HEK293 (cell line): Measurements from ENCODE around the gene TMEM45A.

Experiments used
- PRDM4 ChIP-seq: fragments of 450-650 bp; formaldehyde crosslinking; IDR thresholded peaks from 2 replicates; pipeline ENCODE4 v1.5.1; 2017; ENCODE audit warnings: missing biosample characterization, missing genetic modification characterization
- SP2 ChIP-seq: fragments of 450-650 bp; formaldehyde crosslinking; IDR thresholded peaks from 2 replicates; pipeline ENCODE4 v1.5.1; 2016; ENCODE audit warnings: missing biosample characterization, missing genetic modification characterization
- TCF7L2 ChIP-seq: IDR thresholded peaks from 2 replicates; pipeline ENCODE4 v1.6.1; 2011; ENCODE audit warnings: low read depth, mild to moderate bottlenecking, inconsistent platforms, low read length, moderate library complexity, borderline replicate concordance
- ZBTB1 ChIP-seq: fragments of 450-650 bp; formaldehyde crosslinking; IDR thresholded peaks from 2 replicates; pipeline ENCODE4 v1.5.1; 2016; ENCODE audit warnings: missing biosample characterization, missing genetic modification characterization
- ZNF223 ChIP-seq: fragments of 450-650 bp; formaldehyde crosslinking; IDR thresholded peaks from 2 replicates; pipeline ENCODE4 v1.5.1; 2016; ENCODE audit warnings: missing biosample characterization, missing genetic modification characterization
- ZNF501 ChIP-seq: fragments of 450-650 bp; formaldehyde crosslinking; IDR thresholded peaks from 2 replicates; pipeline ENCODE4 v1.5.1; 2016; ENCODE audit warnings: missing biosample characterization, missing genetic modification characterization
- ZNF513 ChIP-seq: fragments of 450-650 bp; IDR thresholded peaks from 2 replicates; pipeline ENCODE4 v1.5.1; 2018; ENCODE audit warnings: missing biosample characterization, missing genetic modification characterization
- ZNF555 ChIP-seq: fragments of 450-650 bp; formaldehyde crosslinking; conservative IDR thresholded peaks from 2 replicates; pipeline ENCODE4 v1.5.1; 2017; ENCODE audit warnings: missing biosample characterization, mild to moderate bottlenecking, missing genetic modification characterization, inconsistent platforms
- ZNF654 ChIP-seq: fragments of 450-650 bp; formaldehyde crosslinking; IDR thresholded peaks from 2 replicates; pipeline ENCODE4 v1.5.1; 2016; ENCODE audit warnings: low read depth, missing biosample characterization, missing genetic modification characterization
- ZNF658 ChIP-seq: fragments of 450-650 bp; formaldehyde crosslinking; IDR thresholded peaks from 2 replicates; pipeline ENCODE4; 2016; ENCODE audit warnings: missing biosample characterization, missing genetic modification characterization
- TF ChIP-seq, protein P1 (sequence below): fragments of 450-650 bp; formaldehyde crosslinking; IDR thresholded peaks from 2 replicates; pipeline ENCODE4 v1.5.1; 2016; ENCODE audit warnings: missing biosample characterization, missing genetic modification characterization
- TF ChIP-seq, protein P2 (sequence below): fragments of 450-650 bp; formaldehyde crosslinking; optimal IDR thresholded peaks from 2 replicates; pipeline ENCODE3; 2016; ENCODE audit warnings: missing biosample characterization, mild to moderate bottlenecking, missing genetic modification characterization

DNA sequence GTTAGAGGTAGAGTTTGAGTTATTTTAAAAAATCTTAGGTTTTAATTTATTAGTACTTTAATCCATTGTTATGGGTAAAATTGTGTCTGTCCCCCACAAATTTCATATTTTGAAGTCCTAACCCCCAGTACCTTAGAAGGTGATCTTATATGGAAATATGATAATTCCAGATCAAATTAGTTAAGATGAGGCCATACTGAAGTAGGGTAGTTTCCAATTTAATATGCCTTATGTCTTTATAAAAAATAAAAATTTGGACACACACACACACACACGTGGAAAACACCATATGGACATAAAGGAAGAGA, 98.4 kb downstream of the TMEM45A start:
- TF ChIP-seq, protein P1, sequence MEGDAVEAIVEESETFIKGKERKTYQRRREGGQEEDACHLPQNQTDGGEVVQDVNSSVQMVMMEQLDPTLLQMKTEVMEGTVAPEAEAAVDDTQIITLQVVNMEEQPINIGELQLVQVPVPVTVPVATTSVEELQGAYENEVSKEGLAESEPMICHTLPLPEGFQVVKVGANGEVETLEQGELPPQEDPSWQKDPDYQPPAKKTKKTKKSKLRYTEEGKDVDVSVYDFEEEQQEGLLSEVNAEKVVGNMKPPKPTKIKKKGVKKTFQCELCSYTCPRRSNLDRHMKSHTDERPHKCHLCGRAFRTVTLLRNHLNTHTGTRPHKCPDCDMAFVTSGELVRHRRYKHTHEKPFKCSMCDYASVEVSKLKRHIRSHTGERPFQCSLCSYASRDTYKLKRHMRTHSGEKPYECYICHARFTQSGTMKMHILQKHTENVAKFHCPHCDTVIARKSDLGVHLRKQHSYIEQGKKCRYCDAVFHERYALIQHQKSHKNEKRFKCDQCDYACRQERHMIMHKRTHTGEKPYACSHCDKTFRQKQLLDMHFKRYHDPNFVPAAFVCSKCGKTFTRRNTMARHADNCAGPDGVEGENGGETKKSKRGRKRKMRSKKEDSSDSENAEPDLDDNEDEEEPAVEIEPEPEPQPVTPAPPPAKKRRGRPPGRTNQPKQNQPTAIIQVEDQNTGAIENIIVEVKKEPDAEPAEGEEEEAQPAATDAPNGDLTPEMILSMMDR (tag by site-specific recombination), result no peak
- no peak for TF ChIP-seq ZNF555 (tag by site-specific recombination)
- no peak for TF ChIP-seq ZBTB1
- TF ChIP-seq SP2 (tag by site-specific recombination), result no peak
- no peak for TF ChIP-seq ZNF501 (tag by site-specific recombination)
- TF ChIP-seq TCF7L2, result no peak
- TF ChIP-seq ZNF223 (tag by site-specific recombination), result no peak
- TF ChIP-seq ZNF654 (tag by site-specific recombination), result no peak
- TF ChIP-seq PRDM4, result no peak
- TF ChIP-seq, protein P2, sequence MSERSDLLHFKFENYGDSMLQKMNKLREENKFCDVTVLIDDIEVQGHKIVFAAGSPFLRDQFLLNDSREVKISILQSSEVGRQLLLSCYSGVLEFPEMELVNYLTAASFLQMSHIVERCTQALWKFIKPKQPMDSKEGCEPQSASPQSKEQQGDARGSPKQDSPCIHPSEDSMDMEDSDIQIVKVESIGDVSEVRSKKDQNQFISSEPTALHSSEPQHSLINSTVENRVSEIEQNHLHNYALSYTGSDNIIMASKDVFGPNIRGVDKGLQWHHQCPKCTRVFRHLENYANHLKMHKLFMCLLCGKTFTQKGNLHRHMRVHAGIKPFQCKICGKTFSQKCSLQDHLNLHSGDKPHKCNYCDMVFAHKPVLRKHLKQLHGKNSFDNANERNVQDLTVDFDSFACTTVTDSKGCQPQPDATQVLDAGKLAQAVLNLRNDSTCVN (tag by site-specific recombination), result no peak
- TF ChIP-seq ZNF658 (tag by site-specific recombination), result no peak
- TF ChIP-seq ZNF513 (tag by site-specific recombination), result no peak
